Lung (tissue), 16 donors: ENCODE data around the gene APOL3. TPM values are rescaled to one million over a fixed set of nuclear protein-coding genes. Genes with fewer than 3 reads are reported as not detected.
A peak's percentile ranks its signal among the peaks of the same experiment; 100 is the strongest.
"Not testable (repeated sequence)": the region's sequence is repeated elsewhere in the genome, so short reads cannot be mapped to it uniquely, and the experiment has no call there.

Experiments
- ATAC-seq: fragments of 200-7000 bp; cut with Tn5 transposase; one replicate; pipeline ENCODE4 v1.9.1; 2020; ENCODE audit warnings: moderate number of reproducible peaks; ENCODE audit not compliant: insufficient read depth, low FRiP score
- DNase-seq, 3 donors: peaks; one replicate each; pipeline ENCODE4 v3.0.0-alpha.2; 2013 to 2017
- H3K27ac ChIP-seq, 2 donors: one replicate each; pipeline ENCODE4 v1.5.1; 2013; ENCODE audit warnings: mild to moderate bottlenecking in 2 of 2, moderate library complexity in 2 of 2, control low read depth in 1 of 2, inconsistent platforms in 1 of 2, low read depth in 1 of 2, low read length in 1 of 2
- H3K27me3 ChIP-seq, 3 donors: one replicate each; pipeline ENCODE4 v1.5.1; 2013; ENCODE audit warnings: low read length in 2 of 3; ENCODE audit not compliant: control insufficient read depth in 3 of 3, insufficient read depth in 3 of 3
- H3K36me3 ChIP-seq, 4 donors: one replicate each; pipeline ENCODE4 v1.5.1; 2013; ENCODE audit warnings: low read length in 4 of 4, mild to moderate bottlenecking in 1 of 4, moderate library complexity in 1 of 4; ENCODE audit not compliant: control insufficient read depth in 4 of 4, insufficient read depth in 4 of 4
- H3K4me1 ChIP-seq, 5 donors: one replicate each; pipeline ENCODE4 v1.5.1; 2013; ENCODE audit warnings: low read length in 5 of 5, mild to moderate bottlenecking in 2 of 5, moderate library complexity in 1 of 5; ENCODE audit not compliant: control insufficient read depth in 5 of 5, insufficient read depth in 5 of 5
- H3K4me3 ChIP-seq: one replicate; pipeline ENCODE4 v1.5.1; 2013; ENCODE audit warnings: mild to moderate bottlenecking, control low read depth, moderate library complexity
- H3K9ac ChIP-seq, 2 donors: one replicate each; pipeline ENCODE4 v1.5.1; 2013; ENCODE audit warnings: low read length in 2 of 2, control low read depth in 1 of 2; ENCODE audit not compliant: insufficient read depth in 1 of 2
- H3K9me3 ChIP-seq, 4 donors: one replicate each; pipeline ENCODE4 v1.5.1; 2013; ENCODE audit warnings: low read length in 3 of 4, mild to moderate bottlenecking in 1 of 4, moderate library complexity in 1 of 4; ENCODE audit not compliant: control insufficient read depth in 4 of 4, insufficient read depth in 3 of 4
- CTCF ChIP-seq: IDR thresholded peaks from 2 replicates; pipeline ENCODE4 v1.5.1; 2012; ENCODE audit warnings: mild to moderate bottlenecking; ENCODE audit errors: control extremely low read depth, extremely low read depth
- WGBS, 2 donors: extraction: QIAGEN DNeasy Blood & Tissue Kit; methylation state at CpG; one replicate each; pipeline ENCODE4 v1.1.7; 2013; 5-methylcytosine and 5-hydroxymethylcytosine counted together
- long read RNA-seq, 5 donors: transcript quantifications; one replicate each; lab custom pipeline, GENCODE V29; 2026
- polyA plus RNA-seq, 2 donors: library from polyadenylated mRNA; stranded (reverse); fragments of 200-250 nt; gene quantifications; one replicate each; pipeline ENCODE4 v1.2.1, GENCODE V29; 2013
- total RNA-seq, 2 donors: library from RNA; depleted of rRNA in 1 of 2; stranded (reverse); fragments of >200 nt in 1 of 2; gene quantifications; one replicate each; pipeline ENCODE4 v1.2.1, GENCODE V29; 2014 to 2021
- donor health status: control.
- donor health status: control.
- donor health status: Bipolar disorder and iron deficiency.
- donor health status: healthy.
- donor health status: DM: yes; HTN: yes; CAD: no.

APOL3 gene
- total RNA-seq, result 10 to 100 TPM; 46.6 to 50.9 TPM
- polyA plus RNA-seq, result 10 to 100 TPM; 26.2 to 42.8 TPM
- long read RNA-seq, donor 1, partial matches to known transcripts, result 0 of 3 reads
- long read RNA-seq, donor 1, other reads (novel, unspliced or antisense), result 0 of 3 reads
- long read RNA-seq, donor 2, partial matches to known transcripts, result 0 of 1 reads
- long read RNA-seq, donor 2, other reads (novel, unspliced or antisense), result 0 of 1 reads
- long read RNA-seq, donor 3, partial matches to known transcripts, result 0 of 5 reads
- long read RNA-seq, donor 3, other reads (novel, unspliced or antisense), result 0 of 5 reads
- long read RNA-seq, donor 4, partial matches to known transcripts, result 0 of 1 reads
- long read RNA-seq, donor 4, other reads (novel, unspliced or antisense), result 0 of 1 reads
- long read RNA-seq, donor 5, partial matches to known transcripts, result 0 of 6 reads
- long read RNA-seq, donor 5, other reads (novel, unspliced or antisense), result 0 of 6 reads

- TF ChIP-seq CTCF, result no peak
- no peak for ATAC-seq
- peak within 1 kb of the TSS; percentile 88 to 95 for H3K27ac ChIP-seq
- WGBS, 2 donors, result 12 to 21% methylated on average over 3 of the region's 3 CpGs
- DNase-seq, result peak; percentile 45 to 83 (median 50)
- peaks cover 0 to 39% (median 22%) of the 10 kb centered on the region in 5 donors for H3K4me1 ChIP-seq
- no peaks in the 10 kb centered on the region for H3K9me3 ChIP-seq
- no peaks in the 10 kb centered on the region for H3K27me3 ChIP-seq
- peak within 1 kb of the TSS; percentile 37 for H3K4me3 ChIP-seq
- no peaks in the 10 kb centered on the region for H3K36me3 ChIP-seq
- H3K9ac ChIP-seq, result peak within 1 kb of the TSS in 1 of 2 donors; percentile 1
These were observed at the start of gene APOL3 for GRCh38 chr22:36160499-36160942. TSS of gene APOL3 (minus strand) at chr22:36160755. CDS start at chr22:36149055, 11,700 bp downstream.

GRCh38 chr22:36210224-36210623 lies 49.7 kb upstream of the APOL3 start:
- DNase-seq (no peak), ATAC-seq (no peak)
- Histone ChIP-seq H3K4me3 (no peak overlapping the region), H3K27me3 (no peaks in the 10 kb centered on the region), H3K9ac (no peak overlapping the region), H3K9me3 (no peaks in the 10 kb centered on the region), H3K4me1 (peaks cover 0 to 12% (median 4%) of the 10 kb centered on the region in 5 donors), H3K36me3 (no peaks in the 10 kb centered on the region), H3K27ac (no peak overlapping the region)
- no peak for TF ChIP-seq CTCF
- 77 to 95% methylated on average over 3 of the region's 3 CpGs for WGBS, 2 donors

GRCh38 chr22:36209488-36209908 lies 48.9 kb upstream of the APOL3 start:
- H3K4me1 ChIP-seq, result peaks cover 0 to 11% (median 4%) of the 10 kb centered on the region in 5 donors
- WGBS, 2 donors, result 66 to 76% methylated on average over 5 of the region's 5 CpGs
- not testable (repeated sequence) for DNase-seq, H3K9ac ChIP-seq, ATAC-seq, H3K27ac ChIP-seq, H3K9me3 ChIP-seq, H3K27me3 ChIP-seq, H3K36me3 ChIP-seq, H3K4me3 ChIP-seq

GRCh38 chr22:36208914-36209313 lies 48.4 kb upstream of the APOL3 start:
- no peak overlapping the region for H3K4me3 ChIP-seq
- H3K27ac ChIP-seq, result no peak overlapping the region
- no peak for ATAC-seq
- no peaks in the 10 kb centered on the region for H3K9me3 ChIP-seq
- H3K9ac ChIP-seq, result no peak overlapping the region
- H3K27me3 ChIP-seq, result no peaks in the 10 kb centered on the region
- no peaks in the 10 kb centered on the region for H3K36me3 ChIP-seq
- no peak for TF ChIP-seq CTCF
- DNase-seq, result no peak
- peaks cover 0 to 8% (median 4%) of the 10 kb centered on the region in 5 donors for H3K4me1 ChIP-seq
- WGBS, 2 donors, result 95 to 100% methylated on average over 1 of the region's 1 CpG
